Psoas muscle (tissue), 8 donors: ENCODE data around the gene MRPS14. TPM values are rescaled to one million over a fixed set of nuclear protein-coding genes. Genes with fewer than 3 reads are reported as not detected.

Source experiments
- ATAC-seq, 4 donors: fragments of 200-7000 bp; cut with Tn5 transposase; one replicate each; pipeline ENCODE4 v1.9.1; 2020; ENCODE audit warnings: moderate library complexity in 3 of 4, mild to moderate bottlenecking in 2 of 4
- DNase-seq, 2 donors: peaks; one replicate each; pipeline ENCODE4 v3.0.0-alpha.2; 2020
- H3K27ac ChIP-seq: fragments of 200-600 bp; one replicate; pipeline ENCODE4 v1.8.0; 2022
- H3K27me3 ChIP-seq, 3 donors: fragments of 200-600 bp in 1 of 3; one replicate each; pipeline versions ENCODE4 v1.6.1 to v1.8.0; 2013 to 2022; ENCODE audit warnings: low read length in 2 of 3, mild to moderate bottlenecking in 2 of 3, moderate library complexity in 1 of 3; ENCODE audit not compliant: insufficient read depth in 3 of 3
- H3K36me3 ChIP-seq, 2 donors: fragments of 200-600 bp in 1 of 2; one replicate each; pipeline versions ENCODE4 v1.6.1 to v1.8.0; 2013 to 2022; ENCODE audit warnings: low read depth in 1 of 2, mild to moderate bottlenecking in 1 of 2, moderate library complexity in 1 of 2; ENCODE audit not compliant: insufficient read depth in 1 of 2
- H3K4me1 ChIP-seq: fragments of 200-600 bp; one replicate; pipeline ENCODE4 v1.8.0; 2022
- H3K4me3 ChIP-seq: fragments of 200-600 bp; one replicate; pipeline ENCODE4 v1.8.0; 2022; ENCODE audit warnings: mild to moderate bottlenecking
- H3K9me3 ChIP-seq: fragments of 200-600 bp; one replicate; pipeline ENCODE4 v1.8.0; 2022
- WGBS, 3 donors: extraction: QIAGEN DNeasy Blood & Tissue Kit; methylation state at CpG; one replicate each; pipeline versions ENCODE4 v1.1.6 to v1.1.7; 2013; 5-methylcytosine and 5-hydroxymethylcytosine counted together
- intact Hi-C, 2 donors: fragments of 100-400 bp; cut with DNase I; formaldehyde crosslinking; loops; one replicate each; pipeline versions ENCODE4 v1.11.0 to v1.14.2; 2022
- polyA plus RNA-seq, 3 donors: library from polyadenylated mRNA; stranded (reverse); fragments of 200-250 nt; gene quantifications; one replicate each; pipeline ENCODE4 v1.2.3, GENCODE V29; 2013
- total RNA-seq, 4 donors: library from RNA; stranded (reverse); fragmentation: NEBNext Ultra II Directional in 2 of 4; extraction: Animal tissue kit (Norgen Biotek cat#: 25700) in 2 of 4; gene quantifications; one replicate each; pipeline versions ENCODE4 v1.2.1 to v1.2.4, GENCODE V29; 2021 to 2023
- TF ChIP-seq, protein P1 (sequence below): fragments of 200-600 bp; IDR thresholded peaks from one replicate; pipeline ENCODE4 v1.8.0; 2022; ENCODE audit warnings: antibody characterized with exemption
- donor health status: healthy with polysubstance abuse.
- donor health status: DM: no; HTN: no; CAD: no; lungs with moderate emphysema.
- donor health status: Bipolar disorder and iron deficiency.
- donor health status: healthy.
- donor health status: DM: yes; HTN: yes; CAD: no.
- donor health status: DM: no; HTN: no; CAD: no.
- donor health status: DM: no; HTN: no; CAD: no.
- donor health status: DM: yes; HTN: yes; CAD: no.

MRPS14 gene
- total and polyA plus RNA-seq, 7 donors: 21.6 to 40.7 (median 26.0) TPM

DNA sequence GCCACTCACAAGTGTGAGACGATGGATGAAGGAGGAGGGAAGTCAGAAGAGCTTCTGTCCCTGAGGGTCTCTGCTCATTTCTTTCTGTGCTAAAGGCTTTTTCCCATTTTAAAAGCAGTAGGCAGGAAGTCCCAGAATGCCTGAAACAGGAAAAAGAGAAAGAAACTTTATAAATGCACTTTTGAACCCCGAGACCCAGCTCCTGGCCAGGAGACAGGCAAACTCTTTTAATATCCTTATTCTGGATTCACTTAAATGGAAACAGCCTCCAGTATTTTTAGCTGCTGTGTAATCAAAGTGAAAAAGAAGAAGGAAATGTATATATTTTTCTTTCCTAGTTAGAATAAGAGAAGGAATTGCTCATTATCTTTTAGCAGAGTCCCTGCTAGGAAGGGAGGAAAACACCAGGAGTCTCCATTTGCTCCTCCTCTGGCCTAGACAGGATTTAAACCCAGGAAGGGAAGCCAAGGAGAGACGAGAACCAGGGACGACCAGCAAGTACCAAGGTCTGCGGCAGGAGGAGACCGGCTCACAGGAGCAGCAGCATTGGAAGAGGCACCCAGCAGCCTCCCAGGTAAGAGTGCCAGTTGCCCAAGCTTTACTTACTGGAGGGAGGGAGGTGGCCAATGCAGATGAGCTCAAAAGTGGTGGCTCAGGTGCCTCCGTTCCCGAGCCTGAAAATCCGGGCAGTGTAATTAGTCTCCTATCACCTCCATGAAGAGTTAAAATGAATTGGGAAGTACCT lies 44.3 kb upstream of the MRPS14 start, which contains the start of gene TNN:
TNN (plus strand) TSS at position 472 of the 745 bp plus-strand sequence. CDS start 9,586 bp downstream, outside the sequence.
- no peaks in the 10 kb centered on the region for H3K36me3 ChIP-seq
- no peaks in the 10 kb centered on the region for H3K4me1 ChIP-seq
- H3K4me3 ChIP-seq: no peak within 1 kb of the TSS
- TF ChIP-seq, protein P1, sequence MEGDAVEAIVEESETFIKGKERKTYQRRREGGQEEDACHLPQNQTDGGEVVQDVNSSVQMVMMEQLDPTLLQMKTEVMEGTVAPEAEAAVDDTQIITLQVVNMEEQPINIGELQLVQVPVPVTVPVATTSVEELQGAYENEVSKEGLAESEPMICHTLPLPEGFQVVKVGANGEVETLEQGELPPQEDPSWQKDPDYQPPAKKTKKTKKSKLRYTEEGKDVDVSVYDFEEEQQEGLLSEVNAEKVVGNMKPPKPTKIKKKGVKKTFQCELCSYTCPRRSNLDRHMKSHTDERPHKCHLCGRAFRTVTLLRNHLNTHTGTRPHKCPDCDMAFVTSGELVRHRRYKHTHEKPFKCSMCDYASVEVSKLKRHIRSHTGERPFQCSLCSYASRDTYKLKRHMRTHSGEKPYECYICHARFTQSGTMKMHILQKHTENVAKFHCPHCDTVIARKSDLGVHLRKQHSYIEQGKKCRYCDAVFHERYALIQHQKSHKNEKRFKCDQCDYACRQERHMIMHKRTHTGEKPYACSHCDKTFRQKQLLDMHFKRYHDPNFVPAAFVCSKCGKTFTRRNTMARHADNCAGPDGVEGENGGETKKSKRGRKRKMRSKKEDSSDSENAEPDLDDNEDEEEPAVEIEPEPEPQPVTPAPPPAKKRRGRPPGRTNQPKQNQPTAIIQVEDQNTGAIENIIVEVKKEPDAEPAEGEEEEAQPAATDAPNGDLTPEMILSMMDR: no peak
- 52 to 60% (median 57%) methylated on average over 9 of the region's 9 CpGs for WGBS, 3 donors
- DNase-seq (no peak), ATAC-seq (no peak)
- H3K27ac ChIP-seq: no peak within 1 kb of the TSS
- H3K9me3 ChIP-seq: no peaks in the 10 kb centered on the region
- H3K27me3 ChIP-seq: peaks cover 0 to 8% (median 0%) of the 10 kb centered on the region in 3 donors
- intact Hi-C loops: no loop called here

DNA sequence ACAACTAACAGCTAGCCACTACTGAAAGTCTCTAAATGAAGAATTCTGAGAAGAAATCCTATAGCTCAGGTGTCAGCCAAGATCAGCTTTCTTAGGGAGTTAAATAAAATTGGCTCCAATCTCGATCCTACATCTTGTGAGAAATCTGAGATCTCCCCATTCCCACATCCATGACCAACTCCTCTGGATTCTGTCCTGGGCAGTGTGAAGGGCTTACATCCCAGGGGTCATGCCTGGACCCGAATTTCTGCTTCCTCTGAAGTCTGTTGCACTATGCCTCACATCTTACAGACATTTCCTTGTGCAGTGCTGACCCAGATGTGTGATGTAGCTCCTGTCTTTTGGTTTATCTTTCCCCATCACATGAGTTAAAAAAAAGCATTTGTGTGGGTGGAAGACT lies 39.6 kb upstream of the MRPS14 start:
- no peak overlapping the region for H3K27ac ChIP-seq
- H3K4me1 ChIP-seq: no peaks in the 10 kb centered on the region

DNA sequence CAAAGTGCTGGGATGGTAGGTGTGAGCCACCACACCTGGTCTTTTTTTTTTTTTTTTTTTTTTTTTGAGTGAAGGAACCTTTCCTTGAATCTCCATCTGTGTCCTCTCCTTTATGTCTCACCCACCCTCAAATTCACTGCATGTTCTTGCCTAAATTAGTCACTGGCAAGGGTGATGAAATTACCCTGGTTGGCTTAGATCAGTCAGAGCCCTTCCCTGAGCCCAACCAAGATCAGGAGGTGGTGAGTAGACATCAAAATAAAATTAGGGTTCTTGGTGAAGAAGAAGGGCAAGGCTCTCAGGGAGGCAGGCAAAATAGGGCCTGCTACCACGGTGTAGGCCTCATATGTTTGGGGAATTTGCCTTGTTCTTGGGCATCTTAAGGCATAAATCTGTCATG lies 39.1 kb upstream of the MRPS14 start:
- H3K27me3 ChIP-seq: no peaks in the 10 kb centered on the region
- H3K4me3 ChIP-seq: no peak overlapping the region
- H3K9me3 ChIP-seq: peaks cover 7% of the 10 kb centered on the region
- H3K36me3 ChIP-seq: no peaks in the 10 kb centered on the region
- intact Hi-C loops: no loop called here
- no peak for ATAC-seq
- 38 to 54% (median 51%) methylated on average over 1 of the region's 1 CpG for WGBS, 3 donors
- H3K27ac ChIP-seq: no peak overlapping the region
- TF ChIP-seq, protein P1: no peak
- no peaks in the 10 kb centered on the region for H3K4me1 ChIP-seq
- DNase-seq: no peak

More for the DNA sequence above, 39.6 kb upstream of the MRPS14 start:
- WGBS, 3 donors: 25 to 38% (median 37%) methylated on average over 2 of the region's 2 CpGs
- TF ChIP-seq, protein P1: no peak
- no peak overlapping the region for H3K4me3 ChIP-seq
- intact Hi-C loops: no loop called here
- H3K36me3 ChIP-seq: no peaks in the 10 kb centered on the region
- no peaks in the 10 kb centered on the region for H3K27me3 ChIP-seq
- DNase-seq: no peak
- peaks cover 7% of the 10 kb centered on the region for H3K9me3 ChIP-seq
- ATAC-seq: no peak

DNA sequence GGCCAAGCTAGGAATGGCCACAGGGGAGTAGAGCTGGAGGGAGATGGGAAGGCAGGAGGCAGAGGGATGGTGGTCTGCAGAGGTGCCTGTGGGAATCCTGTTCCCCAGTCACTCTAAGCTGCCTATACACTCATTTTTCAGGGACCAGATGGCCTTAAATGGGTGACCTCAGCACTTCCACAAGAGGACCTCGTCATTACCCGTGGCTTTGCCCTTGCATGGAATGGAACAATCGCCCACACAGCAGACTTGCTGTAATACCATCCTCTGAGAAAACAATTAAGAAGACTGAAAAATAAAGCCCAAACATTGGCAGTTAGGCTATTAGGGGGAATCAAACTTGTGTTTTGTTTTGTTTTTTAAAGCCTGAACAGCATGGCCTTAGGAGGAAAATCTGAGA lies 31.5 kb upstream of the MRPS14 start:
- Histone ChIP-seq H3K9me3 (peaks cover 7% of the 10 kb centered on the region), H3K36me3 (no peaks in the 10 kb centered on the region), H3K27ac (no peak overlapping the region), H3K4me3 (no peak overlapping the region), H3K4me1 (no peaks in the 10 kb centered on the region), H3K27me3 (peaks cover 0 to 3% (median 0%) of the 10 kb centered on the region in 3 donors)
- TF ChIP-seq, protein P1: no peak
- WGBS, 3 donors: 45 to 54% (median 48%) methylated on average over 3 of the region's 3 CpGs
- intact Hi-C loops: no loop called here
- DNase-seq: no peak
- ATAC-seq: no peak
